Globus pallidus (tissue), 1 donor: ENCODE data around the gene PGRMC1.
A peak's percentile ranks its signal among the peaks of the same experiment; 100 is the strongest.
"Not testable (repeated sequence)": the region's sequence is repeated elsewhere in the genome, so short reads cannot be mapped to it uniquely, and the experiment has no call there.

ENCODE experiments used
- DNase-seq: peaks from one replicate; pipeline ENCODE4 v3.0.0-alpha.2; 2015; ENCODE audit warnings: low spot score

The PGRMC1 gene

DNA sequence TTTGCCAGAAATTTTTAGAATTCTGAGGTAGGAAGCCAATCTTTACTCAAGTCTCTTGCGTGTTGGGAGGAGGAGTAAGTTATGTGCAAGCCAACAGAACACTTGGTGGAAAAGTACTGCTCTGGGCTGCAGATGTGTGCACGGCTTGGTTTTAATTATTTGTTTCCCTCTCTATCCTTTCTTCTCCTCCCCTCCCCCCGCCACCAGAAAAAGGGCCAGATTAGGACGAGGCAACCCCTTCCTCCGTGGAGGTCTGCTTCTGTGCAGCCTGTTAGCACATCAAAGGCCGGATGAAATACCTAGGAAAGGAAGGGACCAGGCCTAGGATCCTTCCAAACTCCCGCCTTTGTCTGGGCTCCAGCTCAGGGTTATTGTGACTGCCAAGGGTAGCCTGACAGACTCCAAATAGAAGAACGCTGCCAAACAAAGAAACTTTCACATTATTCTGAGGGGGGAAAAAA, 1.0 kb upstream of the PGRMC1 start:
- DNase-seq: peak; percentile 24

DNA sequence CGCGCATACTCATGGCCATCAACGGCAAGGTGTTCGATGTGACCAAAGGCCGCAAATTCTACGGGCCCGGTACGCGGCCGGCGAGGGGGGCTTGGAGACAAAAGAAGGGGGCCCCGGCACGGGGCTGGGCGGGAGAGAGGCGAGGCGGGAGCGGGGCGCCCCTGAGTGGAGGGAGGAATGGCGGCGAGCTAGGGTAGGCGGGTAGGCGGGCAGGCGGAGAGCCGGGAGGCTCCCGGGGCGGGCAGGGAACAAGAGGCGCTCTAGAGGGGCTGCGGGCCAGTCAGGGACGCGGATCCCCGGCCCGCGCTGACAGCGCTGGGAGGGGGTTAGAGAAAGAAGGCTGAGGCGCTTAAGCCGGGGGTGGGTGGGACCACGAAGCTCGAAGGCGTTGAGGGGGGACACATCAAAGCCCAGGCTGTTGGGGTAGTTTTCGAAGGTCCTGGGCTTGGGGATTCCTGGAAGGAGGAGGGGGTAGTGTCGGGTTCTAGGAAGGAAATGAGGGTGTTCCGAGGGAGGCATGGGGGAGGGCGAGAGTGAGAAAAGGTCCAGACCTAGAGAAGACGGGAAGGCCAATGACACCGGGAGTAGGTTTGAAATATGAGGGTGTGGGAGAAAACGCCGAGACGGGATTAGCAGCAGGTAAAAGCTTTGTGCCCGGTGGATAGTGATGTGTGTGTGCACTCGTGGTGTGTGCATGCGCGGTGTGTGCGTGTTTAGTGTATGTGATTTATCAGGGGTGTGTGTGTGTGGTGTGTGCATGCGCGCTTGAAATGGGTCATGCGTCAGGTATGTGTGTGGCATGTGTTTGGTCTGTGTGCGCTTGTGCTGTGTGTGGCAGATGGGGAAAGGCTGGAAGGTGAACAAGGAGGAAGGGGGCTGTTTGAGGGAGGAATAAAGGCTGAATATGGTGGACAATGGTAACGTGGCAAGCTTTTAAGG, 807 bp downstream of the PGRMC1 start:
- peak; percentile 16 for DNase-seq

GRCh38 chrX:119237562-119237942, 1.5 kb downstream of the PGRMC1 start:
- no peak for DNase-seq

DNA sequence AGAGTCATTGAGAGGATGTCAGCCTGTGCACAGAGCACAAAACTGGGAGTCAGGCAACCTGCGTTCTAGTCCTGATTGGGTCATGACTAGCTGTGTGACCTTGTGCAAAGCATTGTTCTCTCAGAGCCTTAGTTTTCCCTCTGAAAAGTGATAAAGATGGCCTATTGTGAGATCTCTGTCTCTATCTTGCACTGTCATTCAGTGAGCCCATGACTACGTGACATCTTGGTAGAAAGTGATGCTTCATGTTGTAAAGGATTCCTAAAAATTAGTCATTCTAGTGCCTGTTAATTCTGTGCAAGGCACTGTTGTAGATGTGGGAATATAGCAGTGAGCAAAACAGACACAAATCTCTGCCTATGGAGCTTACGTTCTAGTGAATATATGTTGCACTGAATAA, 2.5 kb downstream of the PGRMC1 start:
- DNase-seq: no peak

DNA sequence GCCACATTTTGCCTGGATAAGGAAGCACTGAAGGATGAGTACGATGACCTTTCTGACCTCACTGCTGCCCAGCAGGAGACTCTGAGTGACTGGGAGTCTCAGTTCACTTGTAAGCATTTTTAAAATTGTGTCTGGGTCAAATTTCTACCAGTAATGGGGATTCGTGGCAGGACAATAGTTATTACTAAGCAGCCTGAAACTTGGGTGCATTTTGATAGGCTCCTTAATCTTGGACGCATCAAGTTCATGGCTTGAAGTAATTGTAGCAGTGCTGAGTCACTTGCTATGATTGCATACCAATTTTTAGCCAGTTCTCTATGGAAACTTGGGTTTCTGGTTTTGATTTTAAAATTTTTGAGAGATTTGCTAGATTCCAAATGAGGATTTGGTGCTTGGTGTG, 4.3 kb downstream of the PGRMC1 start:
- DNase-seq: no peak

DNA sequence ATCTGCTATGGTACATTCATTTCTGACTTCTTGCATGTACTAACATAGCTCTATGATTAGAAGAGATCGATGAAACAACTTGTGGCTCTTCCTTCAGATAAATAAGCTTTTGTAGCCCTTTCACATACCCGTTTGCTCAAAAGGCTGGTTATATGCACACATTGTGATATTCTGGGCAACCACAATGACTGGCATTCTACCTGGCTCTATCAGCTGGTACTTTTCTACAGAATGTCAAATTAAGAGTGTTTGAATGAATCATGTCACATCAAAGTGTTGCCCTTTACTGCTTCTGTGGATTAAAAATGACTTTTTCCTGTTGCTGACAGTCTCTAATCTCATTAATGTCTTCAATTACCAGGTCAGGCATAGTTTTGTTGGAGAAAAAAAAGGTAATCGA, 11.6 kb downstream of the PGRMC1 start:
- DNase-seq: no peak

DNA sequence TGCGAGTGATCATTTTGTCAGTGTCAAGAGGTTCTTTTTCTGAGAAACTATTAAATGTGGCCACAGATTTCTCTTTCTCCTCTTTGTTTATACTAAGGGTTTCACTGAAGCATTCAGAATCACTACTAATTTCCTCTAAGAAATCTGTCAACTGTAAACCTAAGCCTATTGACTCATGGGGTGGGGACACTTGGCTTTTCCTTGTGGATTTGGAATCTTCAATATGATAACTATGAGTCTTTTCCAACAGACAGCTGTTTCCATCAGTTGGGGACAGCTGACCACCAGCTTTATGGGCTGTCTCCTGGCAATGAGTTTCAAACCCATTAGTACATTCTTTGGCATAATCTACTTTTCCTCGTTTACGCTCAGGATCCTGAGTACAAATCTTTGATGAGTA, 13.8 kb downstream of the PGRMC1 start:
- DNase-seq: no peak

DNA sequence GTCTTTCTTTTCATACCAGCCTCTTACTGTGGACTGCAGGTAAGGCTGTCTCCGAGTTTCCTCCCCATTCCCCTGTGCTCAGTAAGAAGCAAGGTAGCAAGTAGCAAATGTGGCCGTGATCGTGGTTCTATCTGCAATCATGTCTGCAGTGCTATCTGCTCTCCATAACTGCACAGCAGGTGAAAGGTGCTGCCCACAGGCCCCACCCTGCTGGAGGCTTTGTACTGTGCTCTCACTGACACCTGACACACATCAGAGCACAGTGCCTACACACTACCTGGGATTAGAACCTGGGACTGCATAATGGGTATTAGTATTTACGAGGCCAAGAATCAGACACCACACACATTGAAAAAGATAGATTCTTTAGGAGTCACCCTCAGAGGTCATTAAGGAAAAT, 15.3 kb downstream of the PGRMC1 start:
- no peak for DNase-seq

- DNase-seq: no peak
These were observed 16.6 kb downstream of the PGRMC1 start for GRCh38 chrX:119252716-119253115.

GRCh38 chrX:119266364-119266995, 30.4 kb downstream of the PGRMC1 start:
- peak; percentile 7 for DNase-seq

- DNase-seq: not testable (repeated sequence)
These were observed 31.0 kb downstream of the PGRMC1 start for GRCh38 chrX:119267115-119267514.

- no peak for DNase-seq
These were observed 36.9 kb downstream of the PGRMC1 start for GRCh38 chrX:119272882-119273419.

DNA sequence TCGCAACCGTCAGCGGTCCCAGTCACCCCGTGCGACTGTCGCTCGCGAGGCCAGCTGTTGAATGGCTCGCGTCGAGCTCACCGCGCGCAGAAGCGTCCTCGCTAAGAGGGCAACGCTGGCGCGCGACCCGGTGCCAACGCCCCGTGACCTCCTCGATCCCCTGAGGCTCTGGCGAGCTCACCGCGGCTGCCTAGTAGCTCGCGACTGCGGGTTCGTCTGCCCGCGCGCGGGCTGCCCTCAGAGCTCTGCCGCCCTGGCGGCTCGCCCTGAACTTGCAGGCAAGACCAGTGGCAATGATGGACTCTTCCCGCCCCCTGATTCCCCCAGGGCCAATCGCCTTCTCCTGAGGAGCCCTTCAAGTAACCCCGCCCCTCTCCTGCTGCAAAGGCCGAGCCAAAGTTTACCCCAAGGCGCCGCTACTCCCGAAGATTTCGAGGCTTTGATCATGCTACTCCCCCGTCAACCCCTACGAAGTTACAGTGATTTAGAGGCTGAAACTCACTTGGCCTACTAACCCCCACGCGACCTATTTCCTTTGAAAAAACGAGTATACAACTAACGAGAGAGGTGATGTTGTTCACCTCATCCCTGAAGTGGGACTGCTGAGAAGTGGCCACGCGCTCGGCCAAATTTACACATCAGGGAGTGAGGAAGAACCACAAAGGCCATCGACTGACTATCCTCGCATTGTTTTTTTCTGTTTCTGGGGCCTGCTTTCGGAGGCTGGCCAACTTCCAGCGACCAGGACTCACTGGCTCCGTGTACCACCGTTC, 37.5 kb downstream of the PGRMC1 start:
- DNase-seq: no peak

DNA sequence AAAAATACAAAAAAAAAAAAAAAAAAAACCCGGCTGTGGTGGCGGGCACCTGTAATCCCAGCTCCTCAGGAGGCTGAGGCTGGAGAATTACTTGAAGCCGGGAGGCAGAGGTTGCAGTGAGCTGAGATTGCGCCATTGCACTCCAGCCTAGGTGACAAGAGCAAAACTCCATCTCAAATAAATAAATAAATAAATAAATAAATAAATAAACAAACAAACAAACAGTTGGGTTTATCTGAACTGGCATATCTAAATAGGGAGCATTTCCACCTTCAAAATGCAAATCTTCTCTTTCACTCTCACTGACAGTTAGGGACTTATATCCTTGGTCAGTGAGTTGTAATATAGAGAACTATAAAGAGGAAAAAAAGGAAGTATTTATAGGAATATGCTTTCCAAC, 46.3 kb downstream of the PGRMC1 start:
- not testable (repeated sequence) for DNase-seq

GRCh38 chrX:119288890-119289393, 52.9 kb downstream of the PGRMC1 start:
- DNase-seq: no peak

DNA sequence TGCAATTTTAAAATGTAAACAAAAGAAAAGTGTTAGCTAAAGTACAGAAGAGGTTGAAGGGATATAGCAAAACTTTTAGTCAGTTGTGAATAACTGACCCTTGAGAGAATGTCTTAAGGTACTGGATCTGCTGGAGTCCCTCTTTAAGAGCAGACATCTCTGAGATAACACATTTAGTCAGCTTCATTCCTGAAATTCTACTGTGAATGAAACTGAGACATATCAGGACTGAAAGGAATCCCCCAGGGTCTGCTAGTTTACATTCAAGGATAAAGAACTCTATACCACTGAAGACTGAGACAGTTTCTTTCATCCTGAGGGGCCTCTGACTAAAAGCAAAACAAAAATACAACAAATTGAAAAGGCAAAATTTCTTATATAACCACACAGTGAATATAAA, 54.4 kb downstream of the PGRMC1 start:
- DNase-seq: no peak

- not testable (repeated sequence) for DNase-seq
These were observed 55.2 kb downstream of the PGRMC1 start for GRCh38 chrX:119291246-119291645.

DNA sequence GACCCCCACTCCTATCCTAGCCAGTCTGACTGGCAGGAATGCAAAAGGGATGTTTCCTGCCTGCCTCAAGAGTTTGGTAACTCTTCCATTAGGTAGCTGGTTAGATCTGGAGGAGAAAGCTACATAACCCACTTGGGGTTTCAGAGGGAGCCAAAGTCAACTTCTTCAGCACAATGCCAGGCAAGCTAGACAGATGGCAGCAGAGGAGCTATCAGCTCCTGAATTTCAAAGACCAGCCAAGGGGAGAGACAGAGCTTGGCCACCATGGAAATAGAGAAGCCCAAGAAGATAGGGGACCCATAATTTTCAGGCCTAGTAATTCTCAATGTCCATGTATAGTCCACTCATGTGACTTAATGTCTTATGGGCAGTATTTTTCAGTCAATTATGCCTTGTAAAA, 56.4 kb downstream of the PGRMC1 start:
- DNase-seq: no peak
